Measurements from ENCODE around the gene ADAMTSL2. TPM values are rescaled to one million over a fixed set of nuclear protein-coding genes. Genes with fewer than 3 reads are reported as not detected.

Gene ADAMTSL2
- not detected in 2 replicates for total RNA-seq

GRCh38 chr9:133534346-133535291 is at the start of gene ADAMTSL2:
TSS of gene ADAMTSL2 (plus strand) at chr9:133534704. CDS start at chr9:133536713, 2,009 bp downstream.

DNA sequence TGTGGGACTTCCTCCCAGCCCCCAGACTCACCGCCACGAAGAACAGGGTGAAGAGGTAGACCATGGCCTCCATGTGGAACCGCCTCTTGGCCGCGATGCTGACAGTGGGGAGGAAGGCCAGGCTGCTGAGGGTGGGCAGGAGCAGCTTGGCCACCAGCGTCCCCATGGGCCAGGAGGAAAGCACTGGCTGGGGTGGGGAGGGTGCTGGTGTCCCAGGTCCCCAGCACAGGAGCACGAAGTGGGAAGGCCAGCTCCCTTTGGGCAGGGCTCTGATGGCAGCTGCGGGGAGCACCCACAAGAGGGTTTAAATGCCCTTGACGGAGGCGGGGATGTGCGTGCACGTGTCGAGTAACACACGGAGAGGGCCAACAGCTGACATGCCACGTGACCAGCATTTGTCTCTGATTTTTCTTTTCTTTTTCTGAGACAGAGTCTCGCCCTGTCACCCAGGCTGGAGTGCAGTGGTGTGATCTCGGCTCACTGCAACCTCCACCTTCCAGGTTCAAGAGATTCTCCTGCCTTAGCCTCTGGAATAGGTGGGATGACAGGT is 9.8 kb upstream of the ADAMTSL2 start, which contains the start of gene MYMK:
TSS of gene MYMK (minus strand) at position 281 of the 550 bp plus-strand sequence. CDS start at position 166, 115 bp downstream.

DNA sequence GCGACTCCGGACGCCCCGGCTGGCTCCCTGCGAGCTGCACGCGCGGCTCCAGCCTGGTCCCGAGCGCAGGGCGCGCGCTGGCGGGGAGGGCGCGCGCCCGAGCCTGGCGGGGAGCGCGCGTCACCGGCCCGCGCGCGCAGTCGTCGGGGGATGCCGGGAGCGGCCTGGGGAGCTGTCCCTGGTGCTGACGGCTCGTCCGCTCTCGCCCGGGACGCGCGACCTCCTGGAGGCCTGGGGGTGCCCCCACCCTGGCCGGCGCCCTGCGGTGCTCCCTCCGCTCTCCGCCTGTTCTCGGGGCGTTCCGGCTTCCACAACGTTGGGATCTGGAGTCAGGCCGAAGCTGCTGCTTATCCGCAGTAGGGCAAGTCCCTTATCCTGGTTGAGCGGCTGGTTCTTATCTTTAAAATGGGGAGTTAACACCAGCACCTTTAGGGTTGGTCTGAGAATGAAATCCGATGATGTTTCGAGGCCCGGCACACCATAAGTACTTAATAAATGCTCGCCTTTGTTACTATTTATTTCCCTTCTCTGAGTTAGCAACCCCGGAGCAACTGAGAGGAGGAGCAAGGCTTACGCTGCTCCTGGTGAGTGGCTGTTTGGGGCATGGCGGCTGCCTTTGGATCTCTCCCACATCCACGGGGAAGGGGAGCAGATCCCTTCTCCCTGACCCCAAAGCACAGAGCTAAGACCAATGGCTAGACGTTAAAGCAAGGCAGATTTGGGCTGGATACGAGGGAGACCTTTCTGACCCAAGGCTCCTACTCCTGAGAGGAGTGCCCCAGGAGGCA is 75.0 kb downstream of the ADAMTSL2 start, which contains the start of gene FAM163B:
TSS of gene FAM163B (minus strand) at position 79 of the 788 bp plus-strand sequence. CDS start 29,166 bp downstream, outside the sequence.

Other genes with a start within 250 kb of the ADAMTSL2 start
- 5.7 and 9.4 TPM in 2 replicates for gene SURF6, start 198.5 kb upstream of the ADAMTSL2 start, total RNA-seq
- 13.7 and 16.7 TPM in 2 replicates for gene MED22, start 186.6 kb upstream of the ADAMTSL2 start, total RNA-seq
- 1,495 and 2,171 TPM in 2 replicates for gene RPL7A, start 186.5 kb upstream of the ADAMTSL2 start, total RNA-seq
- gene SURF1, start 178.2 kb upstream of the ADAMTSL2 start, total RNA-seq, result 22.0 and 30.0 TPM in 2 replicates
- 6.3 and 16.9 TPM in 2 replicates for gene SURF2, start 178.2 kb upstream of the ADAMTSL2 start, total RNA-seq
- 255 and 467 TPM in 2 replicates for gene SURF4, start 158.6 kb upstream of the ADAMTSL2 start, total RNA-seq
- 1.6 and 2.7 TPM in 2 replicates for gene STKLD1, start 158.3 kb upstream of the ADAMTSL2 start, total RNA-seq
- gene REXO4, start 116.7 kb upstream of the ADAMTSL2 start, total RNA-seq, result 12.1 and 19.2 TPM in 2 replicates
- 2.0 and 4.7 TPM in 2 replicates for gene ADAMTS13, start 112.3 kb upstream of the ADAMTSL2 start, total RNA-seq
- gene CACFD1, start 74.7 kb upstream of the ADAMTSL2 start, total RNA-seq, result 16.1 and 18.3 TPM in 2 replicates
- 2.0 and 17.5 TPM in 2 replicates for gene SLC2A6, start 55.6 kb upstream of the ADAMTSL2 start, total RNA-seq
- not detected in 2 replicates for gene MYMK, start 9.7 kb upstream of the ADAMTSL2 start, total RNA-seq
- not detected in 2 replicates for gene FAM163B, start 74.7 kb downstream of the ADAMTSL2 start, total RNA-seq
- gene DBH, start 101.7 kb downstream of the ADAMTSL2 start, total RNA-seq, result not detected in 2 replicates
- 0.33 and 2.4 TPM in 2 replicates for gene SARDH, start 203.6 kb downstream of the ADAMTSL2 start, total RNA-seq